ENCODE results near the gene SMIM13.

DNA sequence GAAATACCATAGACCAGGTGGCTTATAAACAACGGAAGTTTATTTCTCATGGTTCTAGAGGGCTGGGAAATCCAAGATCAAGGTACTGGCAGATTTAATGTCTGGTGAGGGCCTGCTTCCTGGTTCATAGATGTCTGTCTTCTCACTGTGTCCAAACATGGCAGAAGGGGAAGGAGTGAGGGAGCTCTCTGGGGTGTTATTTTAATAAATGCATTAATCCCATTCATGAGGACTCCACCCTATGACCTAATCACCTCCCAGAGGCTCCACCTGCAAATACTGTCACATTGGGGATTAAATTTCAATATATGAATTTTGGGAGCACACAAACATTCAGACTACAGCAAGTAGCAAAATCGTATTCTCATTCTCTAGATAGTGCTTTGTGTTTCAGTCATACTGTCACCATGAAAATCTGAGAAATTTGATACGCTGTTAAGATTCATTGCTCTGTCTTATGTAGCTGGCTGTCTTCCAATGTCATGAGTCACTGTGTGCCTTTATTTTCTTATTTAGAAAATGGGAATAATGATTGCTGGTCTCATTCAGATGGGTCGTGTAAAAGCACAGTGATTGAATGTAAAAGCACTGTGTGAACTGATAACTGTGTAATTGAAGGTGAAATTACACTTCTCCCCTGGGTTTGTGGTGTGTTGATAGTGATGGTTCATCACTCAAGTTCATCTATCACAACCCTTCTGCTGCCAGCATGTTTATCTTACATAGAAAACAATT lies 26.8 kb downstream of the SMIM13 start:
- no peak for TF ChIP-seq EZH2 (IDR thresholded peaks at IDR 0.05; ENCODE audit: low read length)
- TF ChIP-seq, protein P1, sequence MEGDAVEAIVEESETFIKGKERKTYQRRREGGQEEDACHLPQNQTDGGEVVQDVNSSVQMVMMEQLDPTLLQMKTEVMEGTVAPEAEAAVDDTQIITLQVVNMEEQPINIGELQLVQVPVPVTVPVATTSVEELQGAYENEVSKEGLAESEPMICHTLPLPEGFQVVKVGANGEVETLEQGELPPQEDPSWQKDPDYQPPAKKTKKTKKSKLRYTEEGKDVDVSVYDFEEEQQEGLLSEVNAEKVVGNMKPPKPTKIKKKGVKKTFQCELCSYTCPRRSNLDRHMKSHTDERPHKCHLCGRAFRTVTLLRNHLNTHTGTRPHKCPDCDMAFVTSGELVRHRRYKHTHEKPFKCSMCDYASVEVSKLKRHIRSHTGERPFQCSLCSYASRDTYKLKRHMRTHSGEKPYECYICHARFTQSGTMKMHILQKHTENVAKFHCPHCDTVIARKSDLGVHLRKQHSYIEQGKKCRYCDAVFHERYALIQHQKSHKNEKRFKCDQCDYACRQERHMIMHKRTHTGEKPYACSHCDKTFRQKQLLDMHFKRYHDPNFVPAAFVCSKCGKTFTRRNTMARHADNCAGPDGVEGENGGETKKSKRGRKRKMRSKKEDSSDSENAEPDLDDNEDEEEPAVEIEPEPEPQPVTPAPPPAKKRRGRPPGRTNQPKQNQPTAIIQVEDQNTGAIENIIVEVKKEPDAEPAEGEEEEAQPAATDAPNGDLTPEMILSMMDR (optimal IDR thresholded peaks at IDR 0.05 in 1 of 3, IDR thresholded peaks at IDR 0.05 in 1 of 3, conservative IDR thresholded peaks at IDR 0.05 in 1 of 3; ENCODE audit: extremely low read depth in 1 of 3, insufficient read depth in 2 of 3, low read length in 3 of 3) = no peak

Data from keratinocyte (primary cell).